Right kidney (tissue), 1 donor: Measurements from ENCODE around the gene ALOX15B.
"Not testable (repeated sequence)": the region's sequence is repeated elsewhere in the genome, so short reads cannot be mapped to it uniquely, and the experiment has no call there.

Experiments used
- DNase-seq: peaks from one replicate; pipeline ENCODE4 v3.0.0-alpha.2; 2016

Gene ALOX15B

GRCh38 chr17:8013731-8014557 lies 24.9 kb upstream of the ALOX15B start:
- no peak for DNase-seq

- DNase-seq, result no peak
These were observed 24.4 kb upstream of the ALOX15B start for GRCh38 chr17:8014558-8014850.

GRCh38 chr17:8015236-8015956 lies 23.5 kb upstream of the ALOX15B start:
- DNase-seq, result no peak

GRCh38 chr17:8015957-8016631 lies 22.8 kb upstream of the ALOX15B start:
- peak; percentile 48 for DNase-seq

GRCh38 chr17:8016632-8017424 lies 22.0 kb upstream of the ALOX15B start:
- peak; percentile 68 for DNase-seq

GRCh38 chr17:8018436-8018835 lies 20.4 kb upstream of the ALOX15B start:
- no peak for DNase-seq

GRCh38 chr17:8019166-8019565 lies 19.7 kb upstream of the ALOX15B start:
- DNase-seq, result no peak

- no peak for DNase-seq
These were observed 18.9 kb upstream of the ALOX15B start for GRCh38 chr17:8019665-8020650.

GRCh38 chr17:8020776-8021564 lies 17.9 kb upstream of the ALOX15B start:
- no peak for DNase-seq

- DNase-seq, result no peak
These were observed 17.1 kb upstream of the ALOX15B start for GRCh38 chr17:8021565-8022359.

GRCh38 chr17:8022360-8023003 lies 16.4 kb upstream of the ALOX15B start:
- no peak for DNase-seq

- not testable (repeated sequence) for DNase-seq
These were observed 14.7 kb upstream of the ALOX15B start for GRCh38 chr17:8024161-8024560.

- no peak for DNase-seq
These were observed 13.5 kb upstream of the ALOX15B start for GRCh38 chr17:8025176-8025911.

- DNase-seq, result no peak
These were observed 9.7 kb upstream of the ALOX15B start for GRCh38 chr17:8029121-8029520.

- DNase-seq, result no peak
These were observed 7.6 kb upstream of the ALOX15B start for GRCh38 chr17:8031261-8031661.

GRCh38 chr17:8031950-8032349 lies 6.9 kb upstream of the ALOX15B start:
- no peak for DNase-seq

- DNase-seq, result no peak
These were observed 6.4 kb upstream of the ALOX15B start for GRCh38 chr17:8032442-8032841.

GRCh38 chr17:8039611-8040168 lies 831 bp downstream of the ALOX15B start:
- DNase-seq, result no peak
